Neural progenitor cell (in vitro differentiated cells): ENCODE results near the gene CRYGN.

Experiments used
- EZH2 ChIP-seq: fragments of 200-600 bp; sonication (generic); IDR thresholded peaks from 2 replicates; pipeline ENCODE4 v1.6.1; 2017; ENCODE audit warnings: antibody characterized with exemption, mild to moderate bottlenecking, moderate library complexity
- TF ChIP-seq, protein P1 (sequence below): fragments of 200-600 bp; sonication (generic); IDR thresholded peaks from 2 replicates; pipeline ENCODE4 v1.5.1; 2017; ENCODE audit warnings: antibody characterized with exemption, mild to moderate bottlenecking

DNA sequence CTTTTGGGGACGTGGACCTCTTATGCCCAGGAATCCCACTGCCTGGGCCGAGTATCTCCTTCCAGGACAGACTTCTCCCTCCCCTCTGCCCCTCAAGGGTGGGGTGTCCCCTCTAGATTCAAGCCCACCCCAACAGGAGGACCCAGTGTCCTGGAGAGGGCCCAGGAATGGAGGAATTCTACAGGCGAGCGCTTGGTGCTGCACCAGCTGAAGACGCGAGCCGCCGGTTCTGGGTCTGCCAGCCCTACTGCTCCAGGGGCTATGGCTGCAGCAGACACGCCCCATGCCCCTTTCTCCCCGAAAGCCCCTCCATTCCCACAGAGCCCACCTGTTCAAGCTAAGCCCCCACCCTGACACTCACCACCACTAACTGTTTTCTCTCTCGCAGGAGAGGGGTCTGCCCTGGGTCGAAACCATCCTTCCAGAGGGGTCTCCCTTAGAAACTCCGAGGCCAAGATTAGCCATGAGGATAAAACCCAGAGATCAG is 8.6 kb downstream of the CRYGN start:
- TF ChIP-seq, protein P1, sequence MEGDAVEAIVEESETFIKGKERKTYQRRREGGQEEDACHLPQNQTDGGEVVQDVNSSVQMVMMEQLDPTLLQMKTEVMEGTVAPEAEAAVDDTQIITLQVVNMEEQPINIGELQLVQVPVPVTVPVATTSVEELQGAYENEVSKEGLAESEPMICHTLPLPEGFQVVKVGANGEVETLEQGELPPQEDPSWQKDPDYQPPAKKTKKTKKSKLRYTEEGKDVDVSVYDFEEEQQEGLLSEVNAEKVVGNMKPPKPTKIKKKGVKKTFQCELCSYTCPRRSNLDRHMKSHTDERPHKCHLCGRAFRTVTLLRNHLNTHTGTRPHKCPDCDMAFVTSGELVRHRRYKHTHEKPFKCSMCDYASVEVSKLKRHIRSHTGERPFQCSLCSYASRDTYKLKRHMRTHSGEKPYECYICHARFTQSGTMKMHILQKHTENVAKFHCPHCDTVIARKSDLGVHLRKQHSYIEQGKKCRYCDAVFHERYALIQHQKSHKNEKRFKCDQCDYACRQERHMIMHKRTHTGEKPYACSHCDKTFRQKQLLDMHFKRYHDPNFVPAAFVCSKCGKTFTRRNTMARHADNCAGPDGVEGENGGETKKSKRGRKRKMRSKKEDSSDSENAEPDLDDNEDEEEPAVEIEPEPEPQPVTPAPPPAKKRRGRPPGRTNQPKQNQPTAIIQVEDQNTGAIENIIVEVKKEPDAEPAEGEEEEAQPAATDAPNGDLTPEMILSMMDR = no peak
- no peak for TF ChIP-seq EZH2
